Skeletal muscle tissue (tissue), 4 donors: ENCODE data around the gene PRPF19. TPM values are rescaled to one million over a fixed set of nuclear protein-coding genes. Genes with fewer than 3 reads are reported as not detected.

Experiments
- H3K27ac ChIP-seq: one replicate; pipeline ENCODE4 v1.7.0; 2013; ENCODE audit warnings: mild to moderate bottlenecking, low read depth, low read length, inconsistent platforms
- H3K27me3 ChIP-seq, 3 donors: one replicate each; pipeline ENCODE4 v1.7.0; 2013; ENCODE audit warnings: low read length in 3 of 3; ENCODE audit not compliant: control insufficient read depth in 3 of 3, insufficient read depth in 3 of 3
- H3K36me3 ChIP-seq, 3 donors: one replicate each; pipeline ENCODE4 v1.7.0; 2013; ENCODE audit warnings: low read length in 3 of 3; ENCODE audit not compliant: control insufficient read depth in 3 of 3, insufficient read depth in 3 of 3
- H3K4me1 ChIP-seq, 3 donors: one replicate each; pipeline ENCODE4 v1.7.0; 2013; ENCODE audit warnings: low read length in 3 of 3, mild to moderate bottlenecking in 3 of 3; ENCODE audit not compliant: control insufficient read depth in 3 of 3, insufficient read depth in 3 of 3
- H3K4me3 ChIP-seq, 3 donors: one replicate each; pipeline ENCODE4 v1.7.0; 2013; ENCODE audit warnings: low read length in 3 of 3
- H3K9ac ChIP-seq, 3 donors: one replicate each; pipeline ENCODE4 v1.7.0; 2013; ENCODE audit warnings: low read length in 3 of 3, mild to moderate bottlenecking in 3 of 3, moderate library complexity in 2 of 3, low read depth in 1 of 3
- H3K9me3 ChIP-seq, 3 donors: one replicate each; pipeline ENCODE4 v1.7.0; 2013; ENCODE audit warnings: low read length in 3 of 3; ENCODE audit not compliant: control insufficient read depth in 3 of 3
- total RNA-seq: library from RNA; depleted of rRNA; stranded (reverse); fragments of >200 nt; gene quantifications from one replicate; pipeline ENCODE4 v1.2.3, GENCODE V29; 2014
- donor health status: Osteomylitis.

The PRPF19 gene
- total RNA-seq, 1 donor from 2014 or later = 27.7 TPM

DNA sequence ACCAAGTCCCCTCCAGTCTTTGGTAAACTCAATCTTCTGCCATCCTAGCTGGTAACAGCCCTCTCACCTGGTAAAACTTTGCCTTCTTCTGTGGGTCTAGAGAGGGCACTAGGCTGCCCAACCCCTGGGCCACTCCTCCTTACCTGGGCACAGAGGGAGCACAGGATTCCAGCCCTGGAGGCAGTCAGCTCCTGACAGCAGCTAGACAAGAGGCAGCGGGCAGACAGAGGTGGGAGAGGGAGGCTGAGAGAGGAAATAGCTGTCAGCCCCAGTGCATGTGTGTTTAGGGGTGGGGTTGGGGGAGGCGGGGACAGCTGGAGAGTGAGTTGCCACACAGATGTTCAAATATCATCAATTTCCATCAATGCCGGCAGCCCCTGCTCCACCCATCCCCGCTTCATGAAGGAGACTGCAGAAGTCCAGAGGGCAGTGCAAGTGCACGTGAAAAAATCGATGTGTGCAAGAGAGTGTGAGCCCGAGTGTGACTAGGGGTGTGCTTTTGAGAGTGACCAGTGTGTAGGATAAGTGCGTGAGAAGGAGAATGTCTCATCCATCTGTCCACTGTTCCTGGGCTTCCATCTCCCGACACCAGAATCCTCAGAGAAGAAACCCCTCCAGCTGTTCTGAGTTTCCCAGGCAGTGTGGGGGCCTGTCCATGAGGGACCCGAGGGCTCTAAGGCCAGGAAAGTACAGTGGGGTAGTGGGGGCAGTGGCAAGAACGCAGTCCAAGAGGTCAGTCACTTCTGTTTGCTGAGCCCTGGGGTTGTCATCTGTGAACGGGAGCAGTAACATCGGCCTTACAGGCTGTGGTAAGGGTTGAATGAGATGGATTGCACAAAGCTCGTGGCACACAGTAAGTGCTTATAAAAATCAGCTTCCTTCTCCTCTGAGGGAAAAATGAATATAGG, 50.4 kb downstream of the PRPF19 start, which contains the start of gene PTGDR2:
PTGDR2 (minus strand) TSS at position 225 of the 908 bp plus-strand sequence. CDS start 2,228 bp downstream, outside the sequence.
- Histone ChIP-seq H3K9me3 (peaks cover 0 to 2% (median 0%) of the 10 kb centered on the region in 3 donors), H3K9ac (peak within 1 kb of the TSS in 1 of 3 donors; percentile 34), H3K4me1 (peaks cover 0 to 3% (median 0%) of the 10 kb centered on the region in 3 donors), H3K27ac (no peak within 1 kb of the TSS), H3K27me3 (peaks cover 0 to 5% (median 3%) of the 10 kb centered on the region in 3 donors), H3K36me3 (peaks cover 9 to 11% (median 11%) of the 10 kb centered on the region in 3 donors), H3K4me3 (no peak within 1 kb of the TSS)

DNA sequence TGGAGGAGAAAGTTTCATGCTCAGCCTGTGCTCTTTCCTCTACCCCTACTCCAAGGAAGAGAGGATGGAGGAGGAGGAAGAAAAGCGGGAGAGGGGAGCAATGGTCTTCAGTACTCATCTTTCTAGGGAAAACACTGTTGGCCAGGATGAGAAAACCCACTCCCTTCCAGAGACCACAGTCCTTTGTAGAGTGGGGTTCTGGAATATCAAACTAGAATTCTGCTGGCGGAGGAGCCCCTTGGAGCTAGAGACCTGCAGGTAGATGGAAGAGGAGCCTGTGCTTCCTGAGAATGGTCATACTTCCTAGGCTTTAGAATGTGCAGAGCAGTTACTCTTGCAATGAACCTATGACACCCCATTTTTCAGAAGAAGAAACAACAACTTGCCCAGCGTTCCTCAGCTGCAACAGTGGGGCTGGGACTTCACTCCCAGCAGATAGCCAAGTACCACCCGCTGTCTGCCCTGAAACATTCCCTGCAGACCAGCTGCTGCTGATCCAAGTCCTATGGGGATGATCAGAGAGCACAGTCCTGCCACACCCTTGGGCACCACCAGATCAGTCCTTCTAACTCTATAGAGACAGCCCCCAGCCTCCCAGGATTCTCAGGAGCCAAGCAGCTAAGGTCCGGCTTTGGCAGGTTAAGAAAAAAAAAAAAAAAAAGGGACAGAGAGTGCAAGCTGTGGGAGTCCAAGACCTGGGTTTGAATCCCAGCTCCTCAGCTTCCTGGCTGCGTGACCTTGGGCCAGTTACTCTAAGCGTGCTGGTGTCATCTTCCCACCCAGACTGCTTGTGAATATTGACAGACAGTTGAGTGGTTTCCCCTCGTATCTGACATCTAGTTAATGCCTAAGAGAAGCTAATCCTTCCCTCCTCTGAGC, 51.3 kb downstream of the PRPF19 start:
- peaks cover 0 to 3% (median 3%) of the 10 kb centered on the region in 3 donors for H3K27me3 ChIP-seq
- peak overlapping the region in 1 of 3 donors; percentile 34 for H3K9ac ChIP-seq
- peaks cover 0 to 3% (median 0%) of the 10 kb centered on the region in 3 donors for H3K4me1 ChIP-seq
- no peak overlapping the region for H3K4me3 ChIP-seq
- H3K27ac ChIP-seq = no peak overlapping the region
- H3K36me3 ChIP-seq = peaks cover 14 to 18% (median 17%) of the 10 kb centered on the region in 3 donors
- peaks cover 0 to 2% (median 0%) of the 10 kb centered on the region in 3 donors for H3K9me3 ChIP-seq

- Histone ChIP-seq H3K4me1 (peaks cover 0 to 3% (median 0%) of the 10 kb centered on the region in 3 donors), H3K9ac (no peak overlapping the region), H3K9me3 (peaks cover 0 to 2% (median 0%) of the 10 kb centered on the region in 3 donors), H3K27ac (no peak overlapping the region), H3K27me3 (peaks cover 0 to 3% (median 3%) of the 10 kb centered on the region in 3 donors), H3K4me3 (no peak overlapping the region), H3K36me3 (peaks cover 20 to 25% (median 25%) of the 10 kb centered on the region in 3 donors)
Observed at GRCh38 chr11:60854140-60854846, 52.1 kb downstream of the PRPF19 start.

GRCh38 chr11:60852982-60853950, 53.1 kb downstream of the PRPF19 start:
- Histone ChIP-seq H3K4me3 (no peak overlapping the region), H3K36me3 (peaks cover 29 to 35% (median 35%) of the 10 kb centered on the region in 3 donors), H3K27me3 (peaks cover 0 to 3% (median 3%) of the 10 kb centered on the region in 3 donors), H3K27ac (no peak overlapping the region), H3K9ac (no peak overlapping the region), H3K9me3 (peaks cover 0 to 1% (median 0%) of the 10 kb centered on the region in 3 donors), H3K4me1 (peaks cover 0 to 3% (median 0%) of the 10 kb centered on the region in 3 donors)

DNA sequence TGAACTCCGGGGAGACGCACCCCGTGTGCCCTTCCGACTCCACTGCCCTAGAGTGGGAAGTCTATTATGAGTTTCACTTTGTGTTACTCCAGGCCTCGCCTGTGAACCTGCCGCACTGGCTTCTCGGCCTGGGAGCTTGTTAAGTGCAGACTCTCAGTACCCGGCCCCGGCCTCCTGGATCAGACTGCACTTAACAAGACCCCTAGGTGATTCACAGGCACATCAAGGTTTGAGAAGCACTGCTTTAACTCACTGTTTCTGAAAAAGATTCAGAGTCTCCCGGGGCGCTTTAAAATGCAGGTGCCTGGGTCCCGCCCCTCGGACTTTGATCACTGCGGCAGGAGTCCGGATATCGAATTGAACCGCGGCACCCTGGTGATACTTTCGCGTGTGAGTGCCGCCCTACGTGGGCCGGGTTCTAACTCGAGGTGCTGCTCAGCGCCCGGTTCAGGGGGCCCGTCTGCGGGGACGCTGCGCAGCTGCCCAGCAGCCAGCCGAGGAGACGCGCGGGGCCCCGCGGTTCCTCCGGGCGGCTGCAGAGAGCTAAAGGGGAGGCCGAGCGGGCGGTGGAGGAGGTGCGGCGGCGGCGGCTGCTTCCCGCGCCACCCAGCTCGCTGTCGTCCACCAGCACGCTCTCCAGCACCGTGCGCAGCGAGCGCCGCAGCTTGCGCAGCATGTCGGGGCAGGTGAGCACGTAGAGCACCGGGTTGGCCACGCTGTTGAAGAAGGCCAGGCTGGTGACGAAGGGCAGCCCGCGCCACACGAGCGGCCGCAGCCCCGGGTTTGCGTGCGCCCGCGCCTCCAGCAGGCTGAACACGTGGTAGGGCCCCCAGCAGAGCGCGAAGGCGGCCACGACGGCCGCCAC, 54.0 kb downstream of the PRPF19 start:
- Histone ChIP-seq H3K4me3 (no peak overlapping the region), H3K9me3 (no peaks in the 10 kb centered on the region), H3K27me3 (peaks cover 0 to 3% (median 3%) of the 10 kb centered on the region in 3 donors), H3K36me3 (peaks cover 35 to 43% (median 37%) of the 10 kb centered on the region in 3 donors), H3K27ac (no peak overlapping the region), H3K4me1 (peaks cover 0 to 3% (median 0%) of the 10 kb centered on the region in 3 donors), H3K9ac (no peak overlapping the region)

- H3K27me3 ChIP-seq = peaks cover 0 to 3% (median 3%) of the 10 kb centered on the region in 3 donors
- H3K9ac ChIP-seq = no peak overlapping the region
- H3K9me3 ChIP-seq = no peaks in the 10 kb centered on the region
- H3K4me1 ChIP-seq = peaks cover 0 to 3% (median 0%) of the 10 kb centered on the region in 3 donors
- H3K4me3 ChIP-seq = no peak overlapping the region
- H3K27ac ChIP-seq = no peak overlapping the region
- peaks cover 35 to 44% (median 38%) of the 10 kb centered on the region in 3 donors for H3K36me3 ChIP-seq
Observed at GRCh38 chr11:60851327-60852104, 54.9 kb downstream of the PRPF19 start.

DNA sequence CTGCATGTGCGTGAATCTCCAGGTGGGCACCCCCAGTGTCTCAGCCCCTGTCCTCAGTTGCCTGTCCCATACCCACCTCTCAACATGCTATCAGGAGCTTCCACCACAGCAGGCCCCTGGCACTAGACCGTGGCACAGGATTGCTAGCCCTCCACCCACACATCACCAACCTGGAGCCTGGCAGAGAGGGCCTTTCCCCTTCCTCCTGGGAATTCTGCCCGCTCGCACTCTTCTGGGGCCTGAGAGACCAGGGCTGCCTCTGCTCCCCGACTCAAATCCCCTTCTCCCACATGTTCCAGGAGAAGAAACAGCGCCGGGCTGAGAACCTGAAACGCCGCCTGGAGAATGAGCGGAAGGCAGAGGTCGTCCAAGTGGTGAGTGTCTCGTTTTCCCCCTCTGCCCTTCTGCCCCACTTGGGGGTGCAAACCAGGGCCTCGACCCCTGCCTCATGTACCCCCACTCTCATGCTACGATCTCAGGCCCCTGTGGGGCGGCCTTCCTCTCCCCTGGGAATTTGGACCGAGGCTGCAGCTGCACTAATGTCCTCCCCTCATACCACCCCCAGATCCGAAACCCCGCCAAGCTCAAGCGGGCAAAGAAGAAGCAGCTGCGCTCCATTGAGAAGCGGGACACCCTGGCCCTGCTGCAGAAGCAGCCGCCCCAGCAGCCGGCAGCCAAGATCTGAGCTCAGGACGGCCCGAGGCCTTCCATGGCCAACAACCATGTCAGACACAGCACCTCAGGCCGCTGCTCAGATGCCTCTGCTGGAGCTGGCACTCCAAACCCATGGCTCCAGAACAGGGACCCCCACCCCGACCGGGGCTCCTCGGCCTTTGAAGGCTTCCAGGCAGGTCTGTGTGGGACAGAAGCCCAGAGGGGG, 56.5 kb downstream of the PRPF19 start:
- peaks cover 35 to 44% (median 44%) of the 10 kb centered on the region in 3 donors for H3K36me3 ChIP-seq
- H3K9me3 ChIP-seq = no peaks in the 10 kb centered on the region
- H3K4me1 ChIP-seq = peaks cover 1 to 7% (median 2%) of the 10 kb centered on the region in 3 donors
- H3K27me3 ChIP-seq = peaks cover 0 to 3% (median 0%) of the 10 kb centered on the region in 3 donors
- no peak overlapping the region for H3K4me3 ChIP-seq
- H3K27ac ChIP-seq = no peak overlapping the region
- no peak overlapping the region for H3K9ac ChIP-seq
